HG02970 (cell line): ENCODE measurements around the gene HLA-DPB1.
"Not testable (repeated sequence)": the region's sequence is repeated elsewhere in the genome, so short reads cannot be mapped to it uniquely, and the experiment has no call there.

Source experiments
- ATAC-seq: cut with Tn5 transposase; IDR thresholded peaks from one replicate; pipeline ENCODE4 v1.9.1; 2021; ENCODE audit warnings: mild to moderate bottlenecking, moderate library complexity, moderate number of reproducible peaks; ENCODE audit not compliant: unreplicated experiment, low FRiP score

Gene HLA-DPB1

GRCh38 chr6:33095681-33096080 is 19.9 kb downstream of the HLA-DPB1 start:
- no peak for ATAC-seq

- not testable (repeated sequence) for ATAC-seq
Measured at GRCh38 chr6:33101121-33101737, 25.4 kb downstream of the HLA-DPB1 start.

GRCh38 chr6:33103776-33104175 is 28.0 kb downstream of the HLA-DPB1 start:
- ATAC-seq, result no peak

GRCh38 chr6:33104887-33105286 is 29.1 kb downstream of the HLA-DPB1 start:
- no peak for ATAC-seq

- no peak for ATAC-seq
Measured at GRCh38 chr6:33105386-33105785, 29.6 kb downstream of the HLA-DPB1 start.

GRCh38 chr6:33105916-33106871 is 30.4 kb downstream of the HLA-DPB1 start:
- ATAC-seq, result no peak

- ATAC-seq, result no peak
Measured at GRCh38 chr6:33107641-33108040, 31.9 kb downstream of the HLA-DPB1 start.

GRCh38 chr6:33108307-33108706 is 32.5 kb downstream of the HLA-DPB1 start:
- no peak for ATAC-seq

GRCh38 chr6:33112148-33112547 is 36.4 kb downstream of the HLA-DPB1 start:
- ATAC-seq, result peak; percentile 55

GRCh38 chr6:33113755-33114154 is 38.0 kb downstream of the HLA-DPB1 start:
- no peak for ATAC-seq

- ATAC-seq, result no peak
Measured at GRCh38 chr6:33114406-33114805, 38.6 kb downstream of the HLA-DPB1 start.

- no peak for ATAC-seq
Measured at GRCh38 chr6:33116417-33116816, 40.6 kb downstream of the HLA-DPB1 start.

GRCh38 chr6:33116841-33117711 is 41.3 kb downstream of the HLA-DPB1 start:
- ATAC-seq, result no peak

- no peak for ATAC-seq
Measured at GRCh38 chr6:33117811-33118277, 42.1 kb downstream of the HLA-DPB1 start.

GRCh38 chr6:33118525-33119123 is 42.8 kb downstream of the HLA-DPB1 start:
- no peak for ATAC-seq

- ATAC-seq, result no peak
Measured at GRCh38 chr6:33120001-33120400, 44.2 kb downstream of the HLA-DPB1 start.

GRCh38 chr6:33123181-33123580 is 47.4 kb downstream of the HLA-DPB1 start:
- no peak for ATAC-seq

- ATAC-seq, result no peak
Measured at GRCh38 chr6:33123732-33124524, 48.1 kb downstream of the HLA-DPB1 start.

- no peak for ATAC-seq
Measured at GRCh38 chr6:33124525-33124901, 48.7 kb downstream of the HLA-DPB1 start.
